Hepatocyte (in vitro differentiated cells): ENCODE results near the gene AEN.

Source experiments
- CTCF ChIP-seq: fragments of 200-600 bp; sonication (generic); IDR thresholded peaks from 2 replicates; pipeline ENCODE4 v1.5.1; 2016; ENCODE audit warnings: antibody characterized with exemption, mild to moderate bottlenecking; ENCODE audit not compliant: poor library complexity
- EZH2 ChIP-seq: fragments of 200-600 bp; sonication (generic); IDR thresholded peaks from 2 replicates; pipeline ENCODE4 v1.6.1; 2016; ENCODE audit warnings: antibody characterized with exemption, mild to moderate bottlenecking, borderline replicate concordance

- TF ChIP-seq CTCF (no peak), EZH2 (no peak)
Observed at GRCh38 chr15:88629071-88629470, 7.9 kb downstream of the AEN start.
